Lower lobe of right lung (tissue), 2 donors: ENCODE data around the gene TMCC3. TPM values are rescaled to one million over a fixed set of nuclear protein-coding genes. Genes with fewer than 3 reads are reported as not detected.
"Not testable (repeated sequence)": the region's sequence is repeated elsewhere in the genome, so short reads cannot be mapped to it uniquely, and the experiment has no call there.

Experiments used
- ATAC-seq, 2 donors: fragments of 200-7000 bp; cut with Tn5 transposase; one replicate each; pipeline ENCODE4 v1.9.1; 2020 to 2022; ENCODE audit warnings: mild to moderate bottlenecking in 2 of 2, moderate library complexity in 2 of 2
- DNase-seq: peaks from one replicate; pipeline ENCODE4 v3.0.0-alpha.2; 2020
- H3K27ac ChIP-seq: fragments of 200-600 bp; one replicate; pipeline ENCODE4 v1.8.0; 2022
- H3K27me3 ChIP-seq: fragments of 200-600 bp; one replicate; pipeline ENCODE4 v1.8.0; 2022; ENCODE audit warnings: low read depth
- H3K36me3 ChIP-seq: fragments of 200-600 bp; one replicate; pipeline ENCODE4 v1.8.0; 2022; ENCODE audit warnings: mild to moderate bottlenecking
- H3K4me1 ChIP-seq: fragments of 200-600 bp; one replicate; pipeline ENCODE4 v1.8.0; 2022
- H3K4me3 ChIP-seq: fragments of 200-600 bp; one replicate; pipeline ENCODE4 v1.8.0; 2022; ENCODE audit warnings: mild to moderate bottlenecking
- H3K9me3 ChIP-seq: fragments of 200-600 bp; one replicate; pipeline ENCODE4 v1.8.0; 2022
- CTCF ChIP-seq: fragments of 200-600 bp; IDR thresholded peaks from one replicate; pipeline ENCODE4 v1.8.0; 2022; ENCODE audit warnings: antibody characterized with exemption, mild to moderate bottlenecking
- intact Hi-C: fragments of 100-400 bp; cut with DNase I; formaldehyde crosslinking; loops from one replicate; pipeline ENCODE4 v1.11.0; 2022
- long read RNA-seq: library from polyadenylated mRNA; unstranded; transcript quantifications from one replicate; pipeline ENCODE4 v2.0.0, GENCODE V29; 2021
- total RNA-seq: library from RNA; stranded (reverse); fragmentation: NEBNext Ultra II Directional; extraction: Animal tissue kit (Norgen Biotek cat#: 25700); gene quantifications from one replicate; pipeline ENCODE4 v1.2.1, GENCODE V29; 2021
- donor health status: DM: no; HTN: yes; CAD: no; lungs with severe emphysema.

Gene TMCC3, protein sequence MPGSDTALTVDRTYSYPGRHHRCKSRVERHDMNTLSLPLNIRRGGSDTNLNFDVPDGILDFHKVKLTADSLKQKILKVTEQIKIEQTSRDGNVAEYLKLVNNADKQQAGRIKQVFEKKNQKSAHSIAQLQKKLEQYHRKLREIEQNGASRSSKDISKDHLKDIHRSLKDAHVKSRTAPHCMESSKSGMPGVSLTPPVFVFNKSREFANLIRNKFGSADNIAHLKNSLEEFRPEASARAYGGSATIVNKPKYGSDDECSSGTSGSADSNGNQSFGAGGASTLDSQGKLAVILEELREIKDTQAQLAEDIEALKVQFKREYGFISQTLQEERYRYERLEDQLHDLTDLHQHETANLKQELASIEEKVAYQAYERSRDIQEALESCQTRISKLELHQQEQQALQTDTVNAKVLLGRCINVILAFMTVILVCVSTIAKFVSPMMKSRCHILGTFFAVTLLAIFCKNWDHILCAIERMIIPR
- 9.7 TPM for total RNA-seq
- long read RNA-seq, full-length matches to known transcripts, result 13 of 22 reads
- long read RNA-seq, partial matches to known transcripts, result 3 of 22 reads
- long read RNA-seq, other reads (novel, unspliced or antisense), result 6 of 22 reads

- peaks cover 14% of the 10 kb centered on the region for H3K4me1 ChIP-seq
- DNase-seq, result peak; percentile 70
- peaks cover 7% of the 10 kb centered on the region for H3K27me3 ChIP-seq
- peak within 1 kb of the TSS; percentile 80 for H3K27ac ChIP-seq
- intact Hi-C loops, result no loop called here
- peak; percentile 87 to 89 for ATAC-seq
- H3K36me3 ChIP-seq, result no peaks in the 10 kb centered on the region
- TF ChIP-seq CTCF, result no peak
- H3K9me3 ChIP-seq, result no peaks in the 10 kb centered on the region
- H3K4me3 ChIP-seq, result peak within 1 kb of the TSS; percentile 73
These were observed at the start of gene TMCC3 for GRCh38 chr12:94650143-94651056. Gene TMCC3 (minus strand): TSS chr12:94650557. CDS start chr12:94650430, 127 bp downstream.

DNA sequence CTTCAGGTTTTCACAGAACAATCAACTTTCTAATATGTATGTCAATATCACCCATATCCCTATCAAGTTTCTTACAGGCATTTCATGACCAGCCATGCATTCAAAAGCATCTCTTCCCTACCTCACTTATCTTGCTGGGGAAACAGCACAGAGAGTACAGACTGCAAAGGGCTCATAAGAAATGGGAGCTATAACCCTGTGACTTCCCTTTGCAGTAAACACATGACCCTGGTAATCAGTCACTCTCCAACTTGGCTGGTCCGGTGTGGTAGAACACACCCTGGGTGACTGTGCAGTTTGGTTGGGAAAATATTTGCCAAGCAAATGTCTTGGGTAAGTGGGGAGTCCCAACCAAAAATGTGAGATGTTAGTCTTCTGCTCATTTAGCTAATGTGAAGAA is 49.4 kb upstream of the TMCC3 start:
- intact Hi-C loops, result no loop called here
- DNase-seq, result no peak
- ATAC-seq, result peak in 1 of 2 donors; percentile 72
- Histone ChIP-seq H3K27ac (no peak overlapping the region), H3K27me3 (no peaks in the 10 kb centered on the region), H3K4me1 (peaks cover 14% of the 10 kb centered on the region), H3K9me3 (no peaks in the 10 kb centered on the region), H3K36me3 (no peaks in the 10 kb centered on the region), H3K4me3 (no peak overlapping the region)
- no peak for TF ChIP-seq CTCF

DNA sequence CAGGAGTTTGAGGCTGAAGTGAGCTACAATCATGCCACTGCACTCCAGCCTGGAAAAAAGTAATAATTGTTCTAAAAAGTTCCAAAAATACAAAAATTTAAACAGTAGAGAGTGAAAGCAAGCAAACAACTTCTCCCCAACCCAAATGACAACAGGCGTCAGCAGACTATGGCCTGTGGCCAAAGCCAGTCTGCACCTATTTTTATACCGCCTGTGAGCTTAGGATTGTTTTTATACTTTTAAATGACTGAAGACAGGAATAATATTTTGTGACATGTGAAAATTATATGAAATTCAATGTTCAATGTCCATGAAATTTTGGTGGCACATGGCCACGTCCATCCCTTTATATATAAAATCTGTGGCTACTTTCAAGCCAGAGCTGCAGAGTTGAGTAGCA is 48.2 kb upstream of the TMCC3 start:
- no peak for TF ChIP-seq CTCF
- DNase-seq, result no peak
- H3K27ac ChIP-seq, result no peak overlapping the region
- H3K4me3 ChIP-seq, result no peak overlapping the region
- no peaks in the 10 kb centered on the region for H3K27me3 ChIP-seq
- H3K36me3 ChIP-seq, result no peaks in the 10 kb centered on the region
- H3K4me1 ChIP-seq, result peaks cover 6% of the 10 kb centered on the region
- H3K9me3 ChIP-seq, result no peaks in the 10 kb centered on the region
- intact Hi-C loops, result no loop called here
- ATAC-seq, result no peak

DNA sequence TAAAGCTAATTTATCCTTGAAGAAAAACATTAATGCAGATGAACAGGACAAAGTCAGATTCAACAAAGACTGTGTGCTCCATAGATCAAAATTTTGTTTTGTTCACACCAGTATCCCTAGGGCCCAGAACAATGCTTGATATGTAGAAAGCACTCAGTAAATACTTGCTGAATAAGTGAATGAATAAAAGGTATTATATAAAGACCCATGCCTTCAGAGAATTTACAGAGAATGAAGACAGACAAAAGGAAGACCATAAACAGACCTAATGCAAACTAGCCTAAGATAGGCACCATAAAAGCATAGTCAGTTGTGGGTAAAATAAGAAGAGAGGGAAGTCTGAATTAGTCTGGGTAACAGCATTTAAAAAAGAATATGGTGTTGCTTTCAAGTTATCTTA is 47.3 kb upstream of the TMCC3 start:
- no peaks in the 10 kb centered on the region for H3K36me3 ChIP-seq
- DNase-seq, result no peak
- H3K27ac ChIP-seq, result no peak overlapping the region
- ATAC-seq, result no peak
- H3K27me3 ChIP-seq, result no peaks in the 10 kb centered on the region
- TF ChIP-seq CTCF, result no peak
- peaks cover 6% of the 10 kb centered on the region for H3K4me1 ChIP-seq
- intact Hi-C loops, result no loop called here
- H3K9me3 ChIP-seq, result no peaks in the 10 kb centered on the region
- H3K4me3 ChIP-seq, result no peak overlapping the region

DNA sequence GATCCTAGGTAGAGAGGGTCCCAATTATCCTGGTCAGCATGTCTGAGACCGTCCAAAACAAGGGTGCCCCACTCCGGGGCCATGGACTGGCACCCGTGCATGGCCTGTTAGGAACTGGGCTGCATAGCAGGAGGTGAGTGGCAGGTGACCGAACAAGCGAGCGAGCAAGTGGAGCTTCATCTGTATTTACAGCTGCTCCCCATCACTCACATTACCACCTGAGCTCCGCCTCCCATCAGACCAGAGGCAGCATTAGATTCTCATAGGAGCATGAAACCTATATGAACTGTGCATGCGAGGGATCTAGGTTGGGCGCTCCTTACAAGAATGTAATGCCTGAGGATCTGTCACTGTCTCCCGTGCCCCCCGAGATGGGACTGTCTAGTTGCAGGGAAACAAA is 44.4 kb upstream of the TMCC3 start:
- Histone ChIP-seq H3K9me3 (no peaks in the 10 kb centered on the region), H3K27me3 (no peaks in the 10 kb centered on the region), H3K4me3 (no peak overlapping the region), H3K4me1 (peaks cover 11% of the 10 kb centered on the region), H3K27ac (no peak overlapping the region), H3K36me3 (no peaks in the 10 kb centered on the region)
- ATAC-seq (no peak), DNase-seq (no peak)
- TF ChIP-seq CTCF, result no peak
- intact Hi-C loops, result no loop called here

DNA sequence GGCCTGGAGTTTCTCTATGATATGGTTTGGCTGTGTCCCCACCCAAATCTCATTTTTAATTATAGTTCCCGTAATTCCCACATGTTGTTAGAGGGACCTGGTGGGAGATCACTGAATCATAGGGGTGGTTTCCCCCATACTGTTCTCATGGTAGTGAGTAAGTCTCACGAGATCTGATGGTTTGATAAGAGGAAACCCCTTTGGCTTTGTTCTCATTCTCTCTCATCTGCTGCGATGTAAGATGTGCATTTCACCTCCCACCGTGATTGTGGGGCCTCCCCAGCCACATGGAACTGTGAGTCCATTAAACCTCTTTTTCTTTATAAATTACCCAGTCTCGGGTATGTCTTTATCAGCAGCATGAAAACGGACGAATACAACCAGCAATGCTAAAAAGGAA is 42.5 kb upstream of the TMCC3 start:
- H3K4me3 ChIP-seq, H3K27me3 ChIP-seq, DNase-seq, H3K36me3 ChIP-seq, intact Hi-C loops, H3K9me3 ChIP-seq, ATAC-seq, H3K27ac ChIP-seq: not testable (repeated sequence)
- peaks cover 17% of the 10 kb centered on the region for H3K4me1 ChIP-seq
